HG02642 (cell line): ENCODE data around the gene HGFAC.

ENCODE experiments used
- ATAC-seq: cut with Tn5 transposase; IDR thresholded peaks from one replicate; pipeline ENCODE4 v1.9.1; 2021; ENCODE audit warnings: mild to moderate bottlenecking; ENCODE audit not compliant: unreplicated experiment, poor library complexity

Gene HGFAC

DNA sequence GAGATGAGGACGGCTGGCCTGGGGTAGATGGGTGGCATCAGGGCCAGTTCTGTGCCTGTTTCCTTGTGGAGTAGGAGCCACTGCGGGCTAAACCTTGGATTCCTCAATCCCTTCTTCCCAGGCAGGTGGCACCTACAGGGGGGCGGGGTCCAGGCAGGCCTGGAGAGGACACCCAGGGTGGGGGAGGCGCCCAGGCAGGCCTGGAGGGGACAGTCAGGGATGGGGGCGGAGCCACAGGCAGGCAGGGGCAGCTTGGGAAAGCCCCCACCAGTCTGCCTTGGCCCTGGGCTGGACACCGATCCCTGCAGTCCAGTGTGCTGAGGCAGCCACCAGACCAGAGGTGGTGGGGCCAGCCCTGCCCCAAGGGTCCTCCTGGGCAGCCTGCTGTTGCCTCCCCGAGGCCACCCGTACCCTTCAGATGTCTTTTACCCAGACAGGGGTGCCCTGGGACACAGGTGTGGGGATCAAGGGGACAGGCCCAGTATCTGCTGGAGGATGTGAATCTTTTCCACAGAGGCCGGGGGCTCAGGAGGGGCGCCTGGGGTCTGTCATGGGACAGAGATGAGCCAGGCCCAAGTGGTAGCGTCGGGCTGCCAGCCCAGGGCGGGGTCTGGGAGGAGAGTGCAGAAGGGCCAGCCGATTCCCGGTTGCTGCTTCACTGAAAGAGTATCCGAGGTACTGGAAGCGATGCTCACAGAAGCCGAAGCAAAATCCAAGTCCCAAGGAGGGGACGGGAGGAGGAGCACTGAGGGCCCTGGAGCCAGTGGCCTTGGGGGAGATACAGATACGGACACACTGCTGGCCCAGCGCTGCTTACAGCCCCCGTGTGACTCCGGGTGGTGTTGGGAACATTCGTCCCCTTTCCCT lies 56.0 kb downstream of the HGFAC start:
- ATAC-seq, result no peak

DNA sequence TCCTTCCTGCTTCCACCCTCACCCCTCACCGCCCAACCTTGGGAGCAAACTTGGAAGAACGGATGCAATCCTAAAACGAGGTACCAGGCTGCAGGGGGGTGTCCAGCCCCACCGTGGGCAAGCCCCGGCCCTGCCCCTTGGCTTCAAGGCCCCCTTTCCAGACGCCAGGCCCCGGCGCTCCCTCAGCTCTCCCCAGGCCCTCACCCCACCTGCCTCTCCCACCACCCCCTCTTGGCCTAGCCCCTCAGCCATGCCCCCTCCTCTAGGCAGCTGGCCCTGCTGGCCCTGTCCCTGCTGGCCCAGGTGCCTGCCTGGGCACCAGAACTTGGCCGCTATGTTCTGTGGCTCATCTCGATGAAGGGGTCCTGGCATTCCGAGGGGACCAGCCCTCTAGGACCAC lies 56.6 kb downstream of the HGFAC start:
- no peak for ATAC-seq
